GM12874 (cell line): Measurements from ENCODE around the gene TWF2.

ENCODE experiments used
- TF ChIP-seq, protein P1 (sequence below): IDR thresholded peaks from 2 replicates; pipeline ENCODE4 v1.5.1; 2011; ENCODE audit warnings: low read depth, mild to moderate bottlenecking, control low read depth, low read length, moderate library complexity; ENCODE audit not compliant: insufficient read depth

Gene TWF2

DNA sequence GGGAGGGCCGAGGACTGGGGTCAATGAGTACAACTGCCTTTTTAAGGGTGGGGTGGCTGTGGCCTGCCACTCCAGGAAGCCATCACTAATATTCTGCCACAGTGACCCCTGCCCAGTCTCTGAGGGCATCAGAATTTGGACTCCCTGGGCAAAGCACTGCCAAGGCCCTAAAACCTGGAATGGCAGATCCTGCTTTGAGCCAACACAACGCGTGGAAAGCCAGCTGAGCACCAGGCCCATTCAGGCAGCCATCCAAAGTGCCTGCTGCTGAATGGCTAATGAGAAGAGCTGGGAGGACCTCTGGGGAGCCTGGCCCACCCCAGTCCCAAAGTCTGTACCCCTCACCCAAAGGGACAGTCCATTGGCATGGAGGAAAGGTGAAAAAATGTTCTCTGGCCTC, 5.0 kb downstream of the TWF2 start:
- TF ChIP-seq, protein P1, sequence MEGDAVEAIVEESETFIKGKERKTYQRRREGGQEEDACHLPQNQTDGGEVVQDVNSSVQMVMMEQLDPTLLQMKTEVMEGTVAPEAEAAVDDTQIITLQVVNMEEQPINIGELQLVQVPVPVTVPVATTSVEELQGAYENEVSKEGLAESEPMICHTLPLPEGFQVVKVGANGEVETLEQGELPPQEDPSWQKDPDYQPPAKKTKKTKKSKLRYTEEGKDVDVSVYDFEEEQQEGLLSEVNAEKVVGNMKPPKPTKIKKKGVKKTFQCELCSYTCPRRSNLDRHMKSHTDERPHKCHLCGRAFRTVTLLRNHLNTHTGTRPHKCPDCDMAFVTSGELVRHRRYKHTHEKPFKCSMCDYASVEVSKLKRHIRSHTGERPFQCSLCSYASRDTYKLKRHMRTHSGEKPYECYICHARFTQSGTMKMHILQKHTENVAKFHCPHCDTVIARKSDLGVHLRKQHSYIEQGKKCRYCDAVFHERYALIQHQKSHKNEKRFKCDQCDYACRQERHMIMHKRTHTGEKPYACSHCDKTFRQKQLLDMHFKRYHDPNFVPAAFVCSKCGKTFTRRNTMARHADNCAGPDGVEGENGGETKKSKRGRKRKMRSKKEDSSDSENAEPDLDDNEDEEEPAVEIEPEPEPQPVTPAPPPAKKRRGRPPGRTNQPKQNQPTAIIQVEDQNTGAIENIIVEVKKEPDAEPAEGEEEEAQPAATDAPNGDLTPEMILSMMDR: no peak

DNA sequence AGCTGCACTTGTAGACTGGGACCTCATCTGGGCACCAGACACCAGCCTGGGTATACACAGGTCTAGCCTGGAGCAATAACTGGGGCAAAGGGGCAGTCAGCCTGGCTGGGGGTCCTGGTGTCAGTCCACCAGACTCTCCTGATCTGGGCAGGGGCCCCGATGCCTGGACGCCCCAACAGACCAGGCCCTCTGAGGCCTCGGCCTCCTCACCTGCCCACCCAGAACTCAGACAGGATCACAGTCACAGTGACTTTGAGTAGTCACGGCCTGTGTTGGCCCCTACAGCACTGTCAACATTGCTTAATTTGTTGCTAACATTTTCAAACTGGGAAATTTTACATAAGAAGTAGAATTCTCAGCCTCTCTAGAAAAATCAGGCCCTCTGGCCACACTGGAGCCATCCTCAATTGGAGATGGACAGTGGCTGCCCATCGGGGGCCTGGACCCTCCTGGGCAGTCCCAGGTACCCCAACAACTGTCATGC, 5.8 kb downstream of the TWF2 start:
- TF ChIP-seq, protein P1: no peak

DNA sequence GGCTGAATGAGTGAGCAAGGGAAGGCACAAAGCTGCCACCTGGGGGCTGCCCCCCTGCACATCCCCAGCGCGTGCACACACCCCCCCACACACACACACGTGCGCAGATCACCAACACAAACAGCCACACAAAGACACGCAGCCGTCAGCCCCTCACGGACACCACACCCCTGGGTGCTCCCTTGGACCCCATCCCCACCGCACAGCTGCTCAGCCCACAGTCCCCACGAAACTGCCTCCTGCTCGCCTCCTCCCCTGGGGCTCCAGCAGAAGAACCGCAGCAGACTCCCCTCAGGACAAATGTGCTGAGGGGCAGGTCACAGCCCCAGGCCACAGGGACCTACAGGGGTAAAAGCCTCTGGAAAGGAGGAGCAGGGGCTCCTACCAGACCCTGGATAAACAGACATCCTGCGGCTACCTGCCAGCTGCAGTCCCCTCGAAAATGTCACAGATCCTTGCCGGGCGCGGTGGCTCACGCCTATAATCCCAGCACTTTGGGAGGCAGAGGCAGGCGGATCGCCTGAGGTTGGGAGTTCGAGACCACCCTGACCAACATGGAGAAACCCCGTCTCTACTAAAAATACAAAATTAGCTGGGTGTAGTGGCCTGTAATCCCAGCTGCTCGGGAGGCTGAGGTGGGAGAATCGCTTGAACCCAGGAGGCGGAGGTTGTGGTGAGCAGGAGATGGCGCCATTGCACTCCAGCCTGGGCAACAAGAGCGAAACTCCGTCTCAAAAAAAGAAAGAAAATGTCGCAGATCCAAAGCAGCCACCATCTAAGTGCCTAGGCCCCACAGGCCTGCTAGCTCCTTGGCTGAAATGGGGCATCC, 6.5 kb downstream of the TWF2 start:
- TF ChIP-seq, protein P1: no peak

DNA sequence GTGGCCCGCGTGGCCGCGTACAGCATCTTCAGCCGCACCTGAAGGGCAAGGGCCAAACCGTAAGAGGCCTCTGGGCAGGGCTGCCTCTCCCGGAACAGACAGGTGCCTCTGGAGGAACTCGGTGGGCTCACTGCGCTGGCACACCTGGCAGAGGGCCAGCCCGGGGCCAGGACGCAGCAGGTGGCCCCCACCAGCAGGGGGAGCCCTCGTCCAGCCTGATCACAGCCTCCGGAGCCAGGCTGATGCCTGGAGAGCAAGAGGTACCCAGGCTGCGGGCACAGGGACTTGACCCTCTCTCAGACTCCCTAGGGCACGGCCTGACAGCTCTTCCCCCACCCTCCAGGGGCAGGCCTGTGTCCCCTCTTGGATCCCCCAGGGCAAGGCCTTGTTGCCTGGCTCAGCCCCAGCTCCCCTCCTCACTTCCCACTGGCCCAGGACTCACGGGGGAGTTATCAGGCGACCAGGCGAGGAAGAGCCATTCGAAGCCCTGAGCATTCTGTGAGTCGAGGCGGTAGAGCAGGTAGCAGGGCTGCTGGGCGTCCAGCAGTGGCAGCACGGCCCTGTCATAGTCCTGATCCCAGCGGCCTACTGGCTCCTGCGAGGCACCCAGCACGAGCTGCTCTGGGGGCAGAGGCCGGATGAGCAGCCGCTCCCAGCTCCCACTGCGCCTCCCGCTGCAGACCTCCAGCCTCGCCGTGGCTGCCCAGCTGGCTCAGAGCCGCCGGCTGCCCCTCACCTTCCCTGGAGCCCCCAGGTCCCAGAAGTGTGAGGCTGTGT, 7.3 kb downstream of the TWF2 start:
- TF ChIP-seq, protein P1: peak; percentile 99

DNA sequence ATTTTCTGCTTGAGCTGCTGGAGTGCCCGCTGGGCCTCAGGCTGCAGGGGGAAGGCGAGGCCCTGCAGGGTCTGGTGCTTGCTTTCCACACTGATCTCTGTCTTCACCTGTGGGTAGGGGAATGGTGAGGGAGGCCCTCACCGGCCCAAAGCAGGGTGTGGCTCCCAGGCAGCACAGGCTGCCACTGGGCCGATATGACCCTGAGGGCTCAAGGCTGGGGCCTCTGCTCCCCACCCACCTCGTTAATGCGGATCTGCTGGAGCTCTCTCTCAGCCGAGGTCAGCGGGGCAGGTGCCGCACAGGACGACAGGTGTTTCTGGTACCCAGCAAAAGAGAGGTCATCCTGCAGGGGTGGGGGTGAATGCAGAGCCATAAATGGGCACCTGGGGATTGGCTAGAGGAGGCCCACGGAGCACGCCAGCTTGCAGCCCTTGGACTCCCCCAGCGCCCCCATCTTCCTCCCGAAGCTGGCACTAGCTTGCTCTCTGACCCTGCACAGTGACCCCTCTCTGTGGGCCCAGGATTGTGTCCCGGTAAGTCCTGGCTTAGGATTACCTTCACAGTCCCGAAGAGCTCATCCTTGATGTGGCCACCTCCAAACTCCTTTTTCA, 8.0 kb downstream of the TWF2 start:
- TF ChIP-seq, protein P1: no peak

DNA sequence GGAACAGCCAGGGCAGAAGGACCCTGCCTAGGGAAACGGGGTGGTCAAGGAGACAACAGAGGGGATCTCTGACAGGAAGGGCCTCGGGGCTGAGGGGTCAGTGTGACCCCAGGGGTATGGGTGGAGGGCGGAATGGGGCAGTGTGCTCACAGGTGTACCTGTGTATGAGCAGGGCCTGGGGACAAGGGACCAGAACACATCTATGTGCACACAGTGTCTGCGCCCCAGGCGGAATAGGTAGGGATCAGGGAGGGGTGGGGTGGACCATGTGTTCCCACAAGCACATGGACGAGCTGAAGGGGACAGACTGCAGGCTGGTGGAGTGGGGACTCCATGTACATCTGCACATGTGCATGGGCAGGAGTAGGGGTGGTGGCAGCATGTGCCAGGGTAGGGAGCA, 8.5 kb downstream of the TWF2 start:
- TF ChIP-seq, protein P1: no peak

DNA sequence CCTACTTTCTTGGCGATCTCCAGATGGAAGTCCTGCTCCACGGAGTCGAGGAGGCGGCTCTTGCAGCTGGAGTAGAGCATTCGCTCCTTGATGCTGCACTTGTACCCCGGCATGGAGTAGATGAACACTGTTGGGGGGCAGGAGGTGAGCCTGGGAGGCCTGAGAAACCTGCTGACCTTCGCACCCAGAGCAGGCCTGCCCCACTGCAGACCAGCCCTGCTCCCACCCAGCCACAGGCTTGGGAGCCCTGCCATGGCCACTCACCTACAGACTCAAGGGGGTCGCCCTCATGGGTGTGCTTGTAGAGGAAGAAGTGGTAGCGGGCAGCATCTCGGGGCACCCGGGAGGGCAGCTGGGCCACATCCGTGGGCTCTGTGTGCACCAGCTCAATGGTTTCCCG, 9.3 kb downstream of the TWF2 start:
- TF ChIP-seq, protein P1: no peak
